WI38 (cell line): ENCODE data around the gene BPIFB3.

ENCODE experiments used
- H3K4me3 ChIP-seq: 2 replicates; pipeline ENCODE4 v1.5.1; 2011; ENCODE audit warnings: low read depth, mild to moderate bottlenecking, control low read depth, low read length
- CTCF ChIP-seq: IDR thresholded peaks from 2 replicates; pipeline ENCODE4 v1.5.1; 2012; ENCODE audit warnings: low read depth, mild to moderate bottlenecking, control low read depth, low read length

BPIFB3 gene

GRCh38 chr20:33062105-33062824 is 8.6 kb downstream of the BPIFB3 start:
- no peak overlapping the region for H3K4me3 ChIP-seq
- no peak for TF ChIP-seq CTCF

- TF ChIP-seq CTCF, result no peak
- no peak overlapping the region for H3K4me3 ChIP-seq
Measured at GRCh38 chr20:33062825-33063149, 9.1 kb downstream of the BPIFB3 start.

DNA sequence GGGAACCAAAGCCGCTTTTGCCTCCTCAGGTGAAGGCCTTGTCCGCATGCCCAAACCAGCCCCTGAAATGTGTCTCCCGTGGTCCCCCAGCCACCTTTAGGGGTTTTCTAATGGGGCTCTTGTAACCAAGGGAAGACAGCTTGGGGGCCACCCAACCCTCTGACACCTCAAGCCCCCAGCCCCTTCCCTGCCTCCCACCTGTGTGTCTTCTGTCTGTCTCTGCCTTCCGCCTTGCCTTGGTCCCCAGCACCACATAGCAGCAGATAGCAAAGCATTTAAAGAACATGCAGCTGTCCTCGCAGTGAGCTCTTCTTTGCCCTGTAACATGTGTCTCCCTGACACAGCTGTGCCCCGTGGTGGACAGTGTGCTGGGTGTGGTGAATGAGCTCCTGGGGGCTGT is 9.6 kb downstream of the BPIFB3 start:
- no peak overlapping the region for H3K4me3 ChIP-seq
- TF ChIP-seq CTCF, result no peak

DNA sequence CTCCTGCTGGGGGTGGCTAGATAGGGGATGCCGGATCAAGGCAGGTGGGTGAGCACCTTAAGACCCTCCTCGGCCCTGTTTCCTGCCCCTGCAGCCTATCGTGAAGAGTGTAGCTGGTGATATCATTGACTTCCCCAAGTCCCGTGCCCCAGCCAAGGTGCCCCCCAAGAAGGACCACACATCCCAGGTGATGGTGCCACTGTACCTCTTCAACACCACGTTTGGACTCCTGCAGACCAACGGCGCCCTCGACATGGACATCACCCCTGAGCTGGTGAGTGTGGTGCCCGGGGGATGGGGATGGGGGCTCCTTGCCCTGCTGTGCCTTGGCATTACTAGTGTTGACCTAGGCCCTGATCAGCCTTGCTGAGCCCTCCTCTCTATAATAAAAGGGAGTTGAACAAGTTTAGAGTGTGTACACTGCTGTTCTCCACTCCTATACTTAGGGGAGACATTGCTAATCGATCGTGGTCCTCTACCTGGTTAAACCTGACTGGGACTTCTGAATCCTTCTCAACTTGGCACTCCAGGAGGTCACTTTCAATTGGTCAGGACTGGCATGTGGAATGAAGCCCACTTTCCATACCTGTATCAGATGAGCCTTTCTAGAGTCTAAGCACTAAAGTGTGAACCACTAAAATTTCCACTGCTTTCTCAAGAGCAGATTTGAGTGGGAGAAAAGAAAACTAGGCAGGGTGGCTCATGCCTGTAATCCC is 11.0 kb downstream of the BPIFB3 start:
- no peak overlapping the region for H3K4me3 ChIP-seq
- no peak for TF ChIP-seq CTCF

GRCh38 chr20:33065785-33066184 is 12.1 kb downstream of the BPIFB3 start:
- H3K4me3 ChIP-seq, result no peak overlapping the region
- no peak for TF ChIP-seq CTCF

- TF ChIP-seq CTCF, result no peak
- no peak overlapping the region for H3K4me3 ChIP-seq
Measured at GRCh38 chr20:33067806-33068205, 14.1 kb downstream of the BPIFB3 start.

DNA sequence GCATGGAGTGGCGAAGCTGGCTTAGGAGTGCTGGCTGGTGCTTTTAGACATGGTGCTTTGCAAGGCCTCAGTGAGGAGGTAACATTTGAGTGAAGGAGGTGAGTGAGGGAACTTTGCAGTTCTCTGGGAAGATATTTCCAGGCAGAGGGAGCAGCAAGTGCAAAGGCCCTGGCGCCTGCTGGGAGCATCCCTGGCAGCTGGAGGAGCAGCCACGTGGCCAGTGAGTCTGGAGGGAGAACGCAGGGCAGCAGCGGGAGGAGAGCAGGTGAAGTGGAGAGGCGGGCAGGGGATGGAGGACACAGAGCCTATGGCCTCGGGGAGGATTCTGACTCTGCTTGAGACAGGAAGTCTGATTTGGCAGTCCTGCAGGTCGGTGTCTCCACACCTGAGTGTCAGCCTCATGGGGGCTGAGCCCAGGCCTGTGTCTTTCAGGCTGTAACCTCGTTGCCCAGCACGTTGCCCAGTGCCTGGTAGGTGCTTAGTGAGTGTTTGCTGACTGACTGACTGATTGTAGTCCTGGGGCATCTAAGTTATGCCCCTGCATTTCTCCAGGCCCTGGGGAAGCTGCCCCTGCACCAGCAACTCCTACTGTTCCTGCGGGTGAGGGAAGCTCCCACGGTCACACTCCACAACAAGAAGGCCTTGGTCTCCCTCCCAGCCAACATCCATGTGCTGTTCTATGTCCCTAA is 14.7 kb downstream of the BPIFB3 start:
- no peak for TF ChIP-seq CTCF
- no peak overlapping the region for H3K4me3 ChIP-seq
